MCF 10A (cell line): ENCODE results near the gene IGSF10. TPM values are rescaled to one million over a fixed set of nuclear protein-coding genes. Genes with fewer than 3 reads are reported as not detected.

Source experiments
- BruUV-seq: library from RNA; stranded (reverse); fragments of 400-500 nt; replicated peaks from 2 replicates; lab custom pipeline; 2021; lab: Mats Ljungman, UMichigan
- CTCF ChIA-PET: fragments of 300-600 bp; sonication (Branson Sonifier 250); formaldehyde crosslinking; extraction: SDS; loops from one replicate; lab custom pipeline; 2021; ENCODE audit warnings: antibody characterized with exemption, inconsistent platforms; lab: Yijun Ruan, JAX
- POLR2A ChIA-PET: fragments of 300-600, 350-650 bp; sonication (Branson Sonifier 250); formaldehyde crosslinking; extraction: SDS; loops from one replicate; lab custom pipeline; 2020; ENCODE audit warnings: antibody characterized with exemption, inconsistent platforms; lab: Yijun Ruan, JAX
- DNase-seq: peaks from one replicate; pipeline ENCODE4 v3.0.0-alpha.2; 2018; ENCODE audit not compliant: unreplicated experiment
- H3K27ac Mint-ChIP-seq: one replicate; pipeline ENCODE4 v1.8.0; 2022; ENCODE audit warnings: mild to moderate bottlenecking, low read depth, mixed read lengths; ENCODE audit not compliant: unreplicated experiment
- H3K27me3 Mint-ChIP-seq: one replicate; pipeline ENCODE4 v1.8.0; 2022; ENCODE audit warnings: mixed read lengths; ENCODE audit not compliant: insufficient read depth, unreplicated experiment
- H3K36me3 Mint-ChIP-seq: one replicate; pipeline ENCODE4 v1.8.0; 2022; ENCODE audit warnings: mild to moderate bottlenecking, moderate library complexity, mixed read lengths; ENCODE audit not compliant: insufficient read depth, unreplicated experiment
- H3K4me1 Mint-ChIP-seq: one replicate; pipeline ENCODE4 v1.8.0; 2022; ENCODE audit warnings: mixed read lengths; ENCODE audit not compliant: insufficient read depth, unreplicated experiment
- H3K4me3 Mint-ChIP-seq: one replicate; pipeline ENCODE4 v1.8.0; 2022; ENCODE audit warnings: mild to moderate bottlenecking, moderate library complexity, mixed read lengths; ENCODE audit not compliant: unreplicated experiment
- H3K9me3 Mint-ChIP-seq: one replicate; pipeline ENCODE4 v1.8.0; 2022; ENCODE audit warnings: mixed read lengths; ENCODE audit not compliant: unreplicated experiment
- CTCF ChIP-seq: fragments of 200-600 bp; IDR thresholded peaks from one replicate; pipeline ENCODE4 v1.8.0; 2022; ENCODE audit warnings: antibody characterized with exemption, mild to moderate bottlenecking; ENCODE audit not compliant: unreplicated experiment
- intact Hi-C: fragments of 100-400 bp; cut with micrococcal nuclease; formaldehyde crosslinking; loops from 2 replicates; pipeline ENCODE4 v1.14.1; 2022
- total RNA-seq: library from RNA; stranded (reverse); gene quantifications from 2 replicates; pipeline ENCODE4 v1.2.3, GENCODE V29; 2022

The IGSF10 gene
- total RNA-seq, 1 experiment from 2014 or later, result not detected

- intact Hi-C loops, result no loop called here
- ChIA-PET CTCF (interaction anchor here (0.7 to 0.9 kb wide), 3 partner anchors 9 to 426 kb away, joined by 3 to 4 read pairs (median 3); no protein-coding TSS in a partner anchor), POLR2A (no interaction called here)
- no peak for DNase-seq
- BruUV-seq, result no TSS peak
- TF ChIP-seq CTCF, result no peak
- Mint-ChIP-seq H3K9me3 (no peaks in the 10 kb centered on the region), H3K4me3 (no peak overlapping the region), H3K27ac (no peak overlapping the region), H3K36me3 (no peaks in the 10 kb centered on the region), H3K4me1 (peaks cover 5% of the 10 kb centered on the region), H3K27me3 (peaks cover 32% of the 10 kb centered on the region)
Measured at GRCh38 chr3:151462278-151462780, 1.5 kb upstream of the IGSF10 start.

DNA sequence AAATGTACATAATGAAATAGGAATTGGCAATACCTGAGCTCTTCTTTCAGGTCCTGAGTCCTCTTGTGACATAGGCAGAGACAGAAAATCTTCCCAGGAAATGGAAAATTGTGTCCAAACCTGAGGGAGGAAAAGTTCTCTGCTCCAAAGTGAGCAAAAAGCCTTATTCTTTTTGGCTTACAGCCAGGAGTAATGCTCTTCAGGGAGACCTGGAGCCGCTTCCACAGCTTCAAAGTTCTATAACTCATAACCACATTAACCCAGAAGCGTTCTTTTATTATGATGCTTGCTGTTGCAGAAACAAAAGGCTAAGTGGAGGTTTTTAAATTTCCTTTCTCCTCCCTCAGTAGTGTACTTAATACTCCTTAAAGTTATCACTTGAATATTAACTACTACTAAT lies 633 bp downstream of the IGSF10 start:
- no peaks in the 10 kb centered on the region for H3K36me3 Mint-ChIP-seq
- no peak for DNase-seq
- intact Hi-C loops, result no loop called here
- no peaks in the 10 kb centered on the region for H3K9me3 Mint-ChIP-seq
- TF ChIP-seq CTCF, result no peak
- peak overlapping the region; percentile 15 for H3K4me3 Mint-ChIP-seq
- CTCF ChIA-PET, result interaction anchor here (0.6 to 2.3 kb wide), 5 partner anchors 8 to 20 kb away, joined by 3 to 21 read pairs (median 4); no protein-coding TSS in a partner anchor
- no peak overlapping the region for H3K27ac Mint-ChIP-seq
- H3K4me1 Mint-ChIP-seq, result peaks cover 5% of the 10 kb centered on the region
- POLR2A ChIA-PET, result interaction anchor here (0.6 to 1.2 kb wide), 3 partner anchors 98 to 467 kb away, joined by 3 read pairs; partner anchors contain the start of gene SUCNR1
- BruUV-seq, result no TSS peak
- H3K27me3 Mint-ChIP-seq, result peaks cover 32% of the 10 kb centered on the region

DNA sequence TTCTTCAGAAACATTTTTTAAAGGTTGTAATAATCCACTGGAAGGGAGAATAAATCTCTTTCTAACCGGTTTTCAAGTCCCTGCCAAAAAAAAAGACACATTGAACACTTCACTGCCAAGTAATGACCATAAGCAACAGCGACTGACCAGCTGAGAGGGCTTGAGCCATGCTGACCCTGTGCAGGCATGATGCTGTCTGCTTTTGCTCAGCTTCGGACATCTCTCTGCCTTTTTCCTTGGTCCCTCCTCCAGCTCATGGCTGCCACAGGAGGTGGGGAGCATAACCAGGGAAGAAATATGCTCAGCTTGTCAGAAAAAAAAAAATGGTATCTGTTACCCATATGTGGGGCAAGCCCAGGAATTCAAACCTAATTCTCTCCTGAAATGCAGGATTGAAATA lies 1.5 kb downstream of the IGSF10 start:
- intact Hi-C loops, result no loop called here
- peaks cover 25% of the 10 kb centered on the region for H3K27me3 Mint-ChIP-seq
- CTCF ChIA-PET, result interaction anchor here (0.6 to 2.3 kb wide), 5 partner anchors 9 to 192 kb away, joined by 3 to 21 read pairs (median 4); no protein-coding TSS in a partner anchor
- POLR2A ChIA-PET, result interaction anchor here (1.2 kb wide), 1 partner anchor 468 kb away, joined by 3 read pairs; no protein-coding TSS in a partner anchor
- no peaks in the 10 kb centered on the region for H3K9me3 Mint-ChIP-seq
- H3K36me3 Mint-ChIP-seq, result no peaks in the 10 kb centered on the region
- no peak overlapping the region for H3K4me3 Mint-ChIP-seq
- no peak for DNase-seq
- peaks cover 5% of the 10 kb centered on the region for H3K4me1 Mint-ChIP-seq
- no peak for TF ChIP-seq CTCF
- BruUV-seq, result no TSS peak
- no peak overlapping the region for H3K27ac Mint-ChIP-seq

DNA sequence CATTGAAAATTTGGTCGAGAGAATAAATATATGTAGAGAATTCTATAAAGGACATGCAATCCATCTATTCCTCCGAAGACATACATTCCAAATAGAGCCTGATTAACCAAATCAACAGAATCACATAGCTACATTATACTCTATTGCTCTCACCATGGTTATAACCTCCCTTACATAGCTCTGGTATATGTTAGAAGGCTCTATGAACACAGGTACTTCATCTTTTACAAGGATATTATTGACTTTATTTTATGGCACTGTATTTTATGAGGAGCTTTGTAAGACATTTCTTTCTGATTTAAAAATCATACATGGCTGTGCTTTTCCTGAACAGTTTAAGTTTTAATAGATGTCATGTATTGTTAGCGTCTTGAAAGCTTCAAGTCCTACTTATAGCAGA lies 4.8 kb downstream of the IGSF10 start:
- peaks cover 5% of the 10 kb centered on the region for H3K4me1 Mint-ChIP-seq
- H3K36me3 Mint-ChIP-seq, result no peaks in the 10 kb centered on the region
- H3K9me3 Mint-ChIP-seq, result no peaks in the 10 kb centered on the region
- no peak for DNase-seq
- H3K27me3 Mint-ChIP-seq, result peaks cover 3% of the 10 kb centered on the region
- no peak overlapping the region for H3K27ac Mint-ChIP-seq
- no peak overlapping the region for H3K4me3 Mint-ChIP-seq
- BruUV-seq, result no TSS peak
- intact Hi-C loops, result no loop called here
- ChIA-PET POLR2A (interaction anchor here (0.7 kb wide), 1 partner anchor 11 kb away, joined by 3 read pairs; no protein-coding TSS in a partner anchor), CTCF (interaction anchor here (3.0 kb wide), 1 partner anchor 11 kb away, joined by 27 read pairs; no protein-coding TSS in a partner anchor)
- no peak for TF ChIP-seq CTCF
